SK-N-SH treated with all-trans-retinoic acid at 6 μM for 48 hours (cell line): ENCODE data around the gene BICD1.

ENCODE experiments used
- ATAC-seq: fragments of 200-7000 bp; cut with Tn5 transposase; 3 replicates; pipeline ENCODE4 v1.9.1; 2020; ENCODE audit warnings: mild to moderate bottlenecking, moderate library complexity
- CREB5 ChIP-seq: fragments of 250-450 bp; sonication (Bioruptor Pico); IDR thresholded peaks from 2 replicates; pipeline ENCODE4 v1.5.1; 2020; ENCODE audit warnings: low read depth, mild to moderate bottlenecking, moderate library complexity
- CSDC2 ChIP-seq: fragments of 250-450 bp; sonication (Bioruptor Pico); IDR thresholded peaks from 2 replicates; pipeline ENCODE4 v1.5.0; 2020; ENCODE audit warnings: mild to moderate bottlenecking, moderate library complexity
- CSRNP3 ChIP-seq: fragments of 250-450 bp; sonication (Bioruptor Pico); IDR thresholded peaks from 2 replicates; pipeline ENCODE4 v1.5.1; 2021; ENCODE audit warnings: mild to moderate bottlenecking, moderate library complexity
- ESRRG ChIP-seq: fragments of 250-450 bp; sonication (Bioruptor Pico); IDR thresholded peaks from 2 replicates; pipeline ENCODE4 v1.6.1; 2021; ENCODE audit warnings: mild to moderate bottlenecking
- GLIS3 ChIP-seq: fragments of 250-450 bp; sonication (Bioruptor Pico); IDR thresholded peaks from 2 replicates; pipeline ENCODE4 v1.5.0; 2020; ENCODE audit warnings: mild to moderate bottlenecking, moderate library complexity
- ISL1 ChIP-seq: fragments of 250-450 bp; sonication (Bioruptor Pico); IDR thresholded peaks from 2 replicates; pipeline ENCODE4 v2.1.2; 2022; ENCODE audit warnings: mild to moderate bottlenecking, moderate library complexity
- OSR1 ChIP-seq: fragments of 250-450 bp; sonication (Bioruptor Pico); IDR thresholded peaks from 2 replicates; pipeline ENCODE4 v1.8.0; 2022; ENCODE audit warnings: moderate library complexity, mild to moderate bottlenecking, inconsistent platforms
- PATZ1 ChIP-seq: fragments of 250-450 bp; sonication (Bioruptor Pico); IDR thresholded peaks from 2 replicates; pipeline ENCODE4 v1.8.0; 2020; ENCODE audit warnings: mild to moderate bottlenecking, moderate library complexity, borderline replicate concordance
- POU6F1 ChIP-seq: fragments of 250-450 bp; sonication (Bioruptor Pico); IDR thresholded peaks from 2 replicates; pipeline ENCODE4 v1.8.0; 2021; ENCODE audit warnings: low read depth, mild to moderate bottlenecking, moderate library complexity, borderline replicate concordance
- RARB ChIP-seq: fragments of 250-450 bp; sonication (Bioruptor Pico); IDR thresholded peaks from 2 replicates; pipeline ENCODE4 v1.8.0; 2021; ENCODE audit warnings: mild to moderate bottlenecking, moderate library complexity
- SNAI2 ChIP-seq: fragments of 250-450 bp; sonication (Bioruptor Pico); IDR thresholded peaks from 2 replicates; pipeline ENCODE4 v1.5.0; 2020; ENCODE audit warnings: mild to moderate bottlenecking, moderate library complexity
- TCF4 ChIP-seq: fragments of 250-450 bp; sonication (Bioruptor Pico); IDR thresholded peaks from 2 replicates; pipeline ENCODE4 v1.8.0; 2021; ENCODE audit warnings: mild to moderate bottlenecking, moderate library complexity, borderline replicate concordance
- TSHZ2 ChIP-seq: fragments of 250-450 bp; sonication (Bioruptor Pico); IDR thresholded peaks from 2 replicates; pipeline ENCODE4 v1.5.0; 2020; ENCODE audit warnings: mild to moderate bottlenecking, moderate library complexity
- ZFP3 ChIP-seq: fragments of 250-450 bp; sonication (Bioruptor Pico); IDR thresholded peaks from 2 replicates; pipeline ENCODE4 v1.5.0; 2020; ENCODE audit warnings: mild to moderate bottlenecking, moderate library complexity
- ZFP30 ChIP-seq: fragments of 450-650 bp; formaldehyde crosslinking; IDR thresholded peaks from 2 replicates; pipeline ENCODE4 v1.5.0; 2022; ENCODE audit warnings: mild to moderate bottlenecking, moderate library complexity
- ZNF565 ChIP-seq: fragments of 450-650 bp; formaldehyde crosslinking; conservative IDR thresholded peaks from 2 replicates; pipeline ENCODE4 v1.5.0; 2020; ENCODE audit warnings: low read depth, mild to moderate bottlenecking, moderate library complexity
- ZNF8 ChIP-seq: fragments of 450-650 bp; formaldehyde crosslinking; IDR thresholded peaks from 2 replicates; pipeline ENCODE4 v1.5.0; 2020; ENCODE audit warnings: mild to moderate bottlenecking, moderate library complexity

The BICD1 gene

GRCh38 chr12:32110942-32111341 lies 4.3 kb downstream of the BICD1 start (continued):
- no peak for TF ChIP-seq TSHZ2 (CRISPR knock-in tag)

- ATAC-seq: peak; percentile 94
- TF ChIP-seq CREB5: 0 out of 2 replicates have a peak, but pooled peaks have one; percentile 13
- no peak; the same call in 1 of the 2 replicates for TF ChIP-seq GLIS3 (CRISPR knock-in tag)
- peak; percentile 59 for TF ChIP-seq ISL1 (CRISPR knock-in tag)
- peak; percentile 53; the same call in 1 of the 2 replicates for TF ChIP-seq TSHZ2 (CRISPR knock-in tag)
- TF ChIP-seq RARB: no peak
- no peak for TF ChIP-seq ZNF565 (CRISPR knock-in tag)
Measured at GRCh38 chr12:32115404-32116104, 8.9 kb downstream of the BICD1 start.

- peak; percentile 14 for ATAC-seq
- TF ChIP-seq ISL1 (CRISPR knock-in tag) (peak; percentile 63), ZFP30 (CRISPR knock-in tag) (no peak)
Measured at GRCh38 chr12:32116897-32117296, 10.2 kb downstream of the BICD1 start.

GRCh38 chr12:32117316-32117715 lies 10.7 kb downstream of the BICD1 start:
- no peak for TF ChIP-seq PATZ1
- no peak for TF ChIP-seq ISL1 (CRISPR knock-in tag)
- no peak for TF ChIP-seq POU6F1 (CRISPR knock-in tag)
- no peak for TF ChIP-seq CSDC2
- no peak for TF ChIP-seq SNAI2
- no peak for TF ChIP-seq ESRRG (CRISPR knock-in tag)
- TF ChIP-seq TCF4: no peak
- no peak for TF ChIP-seq CSRNP3 (CRISPR knock-in tag)
- TF ChIP-seq OSR1 (CRISPR knock-in tag): no peak
- TF ChIP-seq ZFP3: no peak
- TF ChIP-seq ZNF8 (CRISPR knock-in tag): no peak
- no peak for ATAC-seq
